IPS-15b (cell line): ENCODE measurements around the gene AQP4.

Source experiments
- H3K27me3 ChIP-seq: one replicate; pipeline ENCODE4 v1.6.1; 2013; ENCODE audit warnings: low read length; ENCODE audit not compliant: control insufficient read depth, insufficient read depth
- H3K36me3 ChIP-seq: one replicate; pipeline ENCODE4 v1.6.1; 2013; ENCODE audit warnings: low read length; ENCODE audit not compliant: control insufficient read depth, insufficient read depth
- H3K4me1 ChIP-seq: one replicate; pipeline ENCODE4 v1.6.1; 2013; ENCODE audit warnings: mild to moderate bottlenecking, low read length; ENCODE audit not compliant: control insufficient read depth, insufficient read depth
- H3K4me3 ChIP-seq: one replicate; pipeline ENCODE4 v1.5.1; 2013; ENCODE audit warnings: low read depth, low read length
- H3K9ac ChIP-seq: one replicate; pipeline ENCODE4 v1.6.1; 2013; ENCODE audit warnings: low read depth, mild to moderate bottlenecking, low read length
- H3K9me3 ChIP-seq: one replicate; pipeline ENCODE4 v1.6.1; 2013; ENCODE audit warnings: mild to moderate bottlenecking, low read length; ENCODE audit not compliant: control insufficient read depth, insufficient read depth

Gene AQP4

DNA sequence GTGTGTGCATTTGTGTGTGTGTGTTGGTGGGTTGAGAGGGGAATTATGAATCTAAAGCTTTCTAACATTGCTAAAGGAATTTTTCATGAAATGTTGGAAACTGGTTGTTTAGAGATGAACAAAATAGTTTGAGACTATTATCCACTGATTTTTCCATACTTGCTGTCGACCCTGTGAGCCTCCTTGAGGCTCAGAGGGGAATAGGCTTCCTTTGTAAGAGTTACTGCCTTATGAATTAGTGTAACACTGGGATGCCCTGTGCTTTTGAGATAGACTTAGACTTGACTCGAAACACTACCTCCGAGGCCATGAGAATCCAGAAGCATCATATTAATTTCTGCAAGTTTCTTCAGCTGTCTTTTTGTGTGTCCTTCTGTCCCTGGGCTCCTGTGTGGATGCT, 37.9 kb downstream of the AQP4 start:
- Histone ChIP-seq H3K4me3 (no peak overlapping the region), H3K9ac (no peak overlapping the region), H3K36me3 (no peaks in the 10 kb centered on the region), H3K4me1 (no peaks in the 10 kb centered on the region), H3K9me3 (no peaks in the 10 kb centered on the region), H3K27me3 (no peaks in the 10 kb centered on the region)

- Histone ChIP-seq H3K36me3 (no peaks in the 10 kb centered on the region), H3K9ac (no peak overlapping the region), H3K4me3 (no peak overlapping the region), H3K27me3 (no peaks in the 10 kb centered on the region), H3K4me1 (no peaks in the 10 kb centered on the region), H3K9me3 (no peaks in the 10 kb centered on the region)
Measured at GRCh38 chr18:26826656-26827235, 38.8 kb downstream of the AQP4 start.

DNA sequence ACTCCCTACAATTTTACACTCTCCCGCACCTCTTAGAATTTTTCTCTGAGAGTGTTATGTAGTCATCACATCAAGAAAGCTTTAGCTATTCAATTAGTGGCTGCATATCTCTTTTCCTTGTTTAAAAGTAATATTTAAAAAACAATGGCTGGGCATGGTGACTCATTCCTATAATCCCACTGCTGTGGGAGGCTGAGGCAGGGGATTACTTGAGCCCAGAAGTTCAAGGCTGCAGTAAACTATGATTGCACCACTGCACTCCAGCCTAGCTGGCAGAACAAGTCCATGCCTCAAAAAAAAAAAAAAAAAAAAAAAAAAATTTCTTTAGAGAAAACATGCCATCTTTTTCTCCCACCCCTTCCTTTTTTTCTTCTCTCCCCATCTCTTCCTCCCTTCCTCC, 44.3 kb downstream of the AQP4 start:
- Histone ChIP-seq H3K36me3 (no peaks in the 10 kb centered on the region), H3K4me3 (no peak overlapping the region), H3K9ac (no peak overlapping the region), H3K9me3 (no peaks in the 10 kb centered on the region), H3K27me3 (no peaks in the 10 kb centered on the region), H3K4me1 (peaks cover 3% of the 10 kb centered on the region)

DNA sequence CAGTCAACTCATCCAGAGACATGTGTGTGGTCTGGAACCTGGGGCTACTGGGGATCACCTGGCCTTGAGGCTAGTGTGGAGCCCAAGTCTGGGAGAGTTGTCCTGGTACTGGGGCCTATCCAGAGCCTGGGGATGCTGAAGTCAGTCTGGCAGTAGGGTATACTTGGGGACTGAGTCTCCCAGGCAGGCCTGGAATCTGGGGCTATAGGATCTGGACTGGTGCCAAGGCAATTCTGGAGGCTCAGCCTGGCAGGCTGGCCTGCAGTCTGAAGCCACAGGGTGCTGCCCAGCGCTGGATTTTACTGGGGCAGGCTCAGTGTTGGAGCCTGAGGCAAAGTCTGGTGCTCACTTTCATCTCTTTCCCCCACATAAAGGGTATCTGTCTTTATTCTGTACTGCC, 46.5 kb downstream of the AQP4 start:
- H3K4me3 ChIP-seq: no peak overlapping the region
- no peaks in the 10 kb centered on the region for H3K27me3 ChIP-seq
- no peak overlapping the region for H3K9ac ChIP-seq
- H3K36me3 ChIP-seq: no peaks in the 10 kb centered on the region
- no peaks in the 10 kb centered on the region for H3K9me3 ChIP-seq
- peaks cover 3% of the 10 kb centered on the region for H3K4me1 ChIP-seq

- Histone ChIP-seq H3K4me1 (peaks cover 3% of the 10 kb centered on the region), H3K27me3 (no peaks in the 10 kb centered on the region), H3K9ac (no peak overlapping the region), H3K4me3 (no peak overlapping the region), H3K9me3 (no peaks in the 10 kb centered on the region), H3K36me3 (no peaks in the 10 kb centered on the region)
Measured at GRCh38 chr18:26818461-26818860, 47.0 kb downstream of the AQP4 start.

GRCh38 chr18:26813043-26813442, 52.5 kb downstream of the AQP4 start:
- no peaks in the 10 kb centered on the region for H3K36me3 ChIP-seq
- H3K4me1 ChIP-seq: peaks cover 2% of the 10 kb centered on the region
- no peaks in the 10 kb centered on the region for H3K9me3 ChIP-seq

DNA sequence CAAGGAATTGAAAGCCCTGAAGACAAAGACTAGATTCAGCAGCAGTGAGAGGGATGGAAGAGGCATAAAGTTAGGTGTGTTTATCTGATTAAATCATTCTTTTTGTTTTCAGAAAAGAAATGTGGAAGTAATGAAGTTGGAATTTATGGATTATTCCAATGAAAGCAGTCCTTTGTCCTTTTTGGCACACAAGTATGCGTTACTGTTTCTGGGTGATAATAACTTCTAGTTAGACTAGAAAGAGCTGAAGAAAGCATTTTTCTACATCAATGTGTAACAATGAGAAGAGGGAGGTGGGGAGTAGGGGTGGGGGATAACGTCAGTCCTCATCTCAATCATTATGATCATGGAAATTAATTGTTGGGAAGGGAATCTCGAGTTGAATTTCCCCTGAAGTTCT, 53.0 kb downstream of the AQP4 start:
- H3K4me1 ChIP-seq: peaks cover 2% of the 10 kb centered on the region
- no peak overlapping the region for H3K4me3 ChIP-seq
- no peak overlapping the region for H3K9ac ChIP-seq
- no peaks in the 10 kb centered on the region for H3K9me3 ChIP-seq
- no peaks in the 10 kb centered on the region for H3K36me3 ChIP-seq
- no peaks in the 10 kb centered on the region for H3K27me3 ChIP-seq

More at GRCh38 chr18:26813043-26813442, 52.5 kb downstream of the AQP4 start:
- Histone ChIP-seq H3K9ac (no peak overlapping the region), H3K4me3 (no peak overlapping the region), H3K27me3 (no peaks in the 10 kb centered on the region)

- no peak overlapping the region for H3K9ac ChIP-seq
- no peaks in the 10 kb centered on the region for H3K27me3 ChIP-seq
- peaks cover 2% of the 10 kb centered on the region for H3K4me1 ChIP-seq
- H3K36me3 ChIP-seq: no peaks in the 10 kb centered on the region
- no peaks in the 10 kb centered on the region for H3K9me3 ChIP-seq
- no peak overlapping the region for H3K4me3 ChIP-seq
Measured at GRCh38 chr18:26809346-26809745, 56.2 kb downstream of the AQP4 start.

GRCh38 chr18:26806224-26806623, 59.3 kb downstream of the AQP4 start:
- H3K27me3 ChIP-seq: no peaks in the 10 kb centered on the region
- no peaks in the 10 kb centered on the region for H3K4me1 ChIP-seq
- no peak overlapping the region for H3K9ac ChIP-seq
- no peaks in the 10 kb centered on the region for H3K9me3 ChIP-seq
- no peak overlapping the region for H3K4me3 ChIP-seq
- H3K36me3 ChIP-seq: no peaks in the 10 kb centered on the region

DNA sequence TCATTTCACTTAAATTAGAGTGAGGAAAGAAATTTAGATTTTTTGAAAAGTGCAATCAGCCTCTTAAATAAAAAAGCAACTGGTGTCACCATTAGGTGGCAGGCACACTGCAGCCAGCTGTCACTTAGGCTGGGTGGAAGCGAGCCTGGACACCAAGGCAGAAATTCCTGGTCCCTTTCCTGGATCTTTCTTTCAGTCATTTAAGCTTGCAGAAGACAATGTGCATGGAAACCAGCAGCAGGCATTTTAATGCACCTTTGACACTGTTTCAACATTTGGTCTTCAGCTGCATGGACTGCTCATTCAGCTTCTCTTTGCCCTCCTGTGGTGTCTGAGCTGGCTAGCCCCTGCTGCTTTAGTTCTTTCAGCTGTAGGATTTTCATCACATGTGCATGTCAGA, 61.0 kb downstream of the AQP4 start:
- H3K4me3 ChIP-seq: no peak overlapping the region
- H3K27me3 ChIP-seq: no peaks in the 10 kb centered on the region
- no peaks in the 10 kb centered on the region for H3K4me1 ChIP-seq
- no peaks in the 10 kb centered on the region for H3K36me3 ChIP-seq
- H3K9ac ChIP-seq: no peak overlapping the region
- H3K9me3 ChIP-seq: no peaks in the 10 kb centered on the region

DNA sequence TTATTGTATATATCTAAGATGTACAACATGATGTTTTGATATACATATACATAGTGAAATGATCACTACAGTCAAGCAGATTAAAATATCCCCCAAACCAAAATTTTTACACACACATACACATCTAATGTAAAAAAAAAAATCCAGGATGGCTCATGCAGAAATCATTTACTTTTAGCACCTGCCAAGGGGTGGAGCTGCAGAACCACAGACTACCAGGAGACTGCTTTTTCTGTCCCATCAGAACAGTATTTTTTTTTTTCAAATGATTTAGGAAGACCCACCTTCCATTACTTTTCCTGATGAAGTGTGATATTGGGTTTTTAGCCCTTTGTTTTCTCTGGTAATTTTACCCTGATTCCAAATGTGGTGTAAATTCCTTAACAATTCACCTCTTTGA, 61.9 kb downstream of the AQP4 start:
- Histone ChIP-seq H3K36me3 (no peaks in the 10 kb centered on the region), H3K27me3 (no peaks in the 10 kb centered on the region), H3K9me3 (no peaks in the 10 kb centered on the region), H3K4me3 (no peak overlapping the region), H3K4me1 (no peaks in the 10 kb centered on the region), H3K9ac (no peak overlapping the region)

DNA sequence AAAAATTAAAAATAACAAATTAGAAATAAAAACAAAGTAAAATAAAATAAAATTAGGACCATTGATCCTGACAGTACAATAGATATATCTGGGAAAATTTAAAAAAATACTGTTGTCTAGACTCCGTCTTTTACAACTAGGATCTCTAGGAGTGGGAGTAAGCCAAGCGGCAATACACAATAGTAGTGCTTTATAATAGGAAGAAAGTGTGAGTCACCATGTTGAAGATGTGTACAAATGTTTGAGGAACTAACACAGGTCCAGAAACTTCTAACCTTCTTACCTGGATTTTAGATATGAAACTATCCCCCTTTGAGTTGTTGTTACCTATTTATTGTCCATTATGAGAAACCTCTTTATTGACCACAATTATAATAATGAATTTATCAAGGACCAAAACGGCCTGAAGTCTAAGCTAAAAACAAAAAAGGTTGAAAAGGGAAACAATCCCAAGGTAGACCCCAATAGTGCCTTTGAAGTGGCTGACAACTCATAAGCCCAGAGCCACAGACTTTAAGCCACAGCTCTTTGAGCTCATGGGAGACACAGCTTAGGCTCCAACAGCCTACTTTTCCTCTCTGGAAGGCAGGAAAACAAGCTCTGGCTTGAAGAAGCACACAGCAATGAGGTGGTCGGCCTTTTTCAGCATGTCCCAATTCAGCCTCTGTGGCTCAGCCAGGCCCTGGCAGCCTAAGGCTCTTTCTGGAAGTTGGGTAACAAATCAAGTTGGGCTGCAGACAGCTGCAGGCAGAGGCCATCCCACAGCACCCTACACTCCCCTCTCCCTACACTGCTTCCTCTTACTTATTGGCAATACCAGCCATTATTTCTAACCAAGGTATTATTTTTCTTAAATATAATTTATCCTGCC, 62.9 kb downstream of the AQP4 start:
- H3K4me3 ChIP-seq: no peak overlapping the region
- no peaks in the 10 kb centered on the region for H3K27me3 ChIP-seq
- no peaks in the 10 kb centered on the region for H3K9me3 ChIP-seq
- H3K9ac ChIP-seq: no peak overlapping the region
- no peaks in the 10 kb centered on the region for H3K36me3 ChIP-seq
- no peaks in the 10 kb centered on the region for H3K4me1 ChIP-seq
